Measurements from ENCODE around the gene AIG1. TPM values are rescaled to one million over a fixed set of nuclear protein-coding genes. Genes with fewer than 3 reads are reported as not detected.
A peak's percentile ranks its signal among the peaks of the same experiment; 100 is the strongest.

AIG1 gene
- total RNA-seq, 1 donor from 2014 or later = 32.2 TPM

DNA sequence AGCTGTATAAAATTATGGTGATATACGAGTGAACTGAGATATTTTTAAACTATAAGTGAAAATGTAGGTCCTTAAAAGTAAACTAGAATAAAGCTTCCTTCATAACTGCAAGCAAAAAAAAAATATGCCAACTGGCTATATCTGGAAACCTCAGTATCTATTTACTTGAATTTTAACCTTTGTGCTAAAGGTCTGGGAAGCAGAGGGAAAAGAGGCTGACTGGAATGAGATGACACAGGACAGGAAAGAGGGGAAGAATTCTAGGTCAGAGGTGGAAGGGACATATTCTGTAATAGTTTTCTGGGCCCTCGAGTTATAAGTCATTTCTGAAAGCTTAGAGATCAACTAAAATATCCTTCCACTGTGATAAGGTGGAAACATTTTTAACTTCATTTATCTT, 46.8 kb downstream of the AIG1 start:
- Mint-ChIP-seq H3K9me3 (ENCODE audit: low read depth) (no peaks in the 10 kb centered on the region), H3K27me3 (ENCODE audit: low read depth) (no peaks in the 10 kb centered on the region), H3K4me1 (ENCODE audit: low read depth) (peaks cover 44% of the 10 kb centered on the region), H3K27ac (ENCODE audit: unreplicated experiment) (peak overlapping the region; percentile 58), H3K4me3 (ENCODE audit: unreplicated experiment) (no peak overlapping the region), H3K36me3 (ENCODE audit: low read depth) (peaks cover 3% of the 10 kb centered on the region)
- TF ChIP-seq, protein P1, sequence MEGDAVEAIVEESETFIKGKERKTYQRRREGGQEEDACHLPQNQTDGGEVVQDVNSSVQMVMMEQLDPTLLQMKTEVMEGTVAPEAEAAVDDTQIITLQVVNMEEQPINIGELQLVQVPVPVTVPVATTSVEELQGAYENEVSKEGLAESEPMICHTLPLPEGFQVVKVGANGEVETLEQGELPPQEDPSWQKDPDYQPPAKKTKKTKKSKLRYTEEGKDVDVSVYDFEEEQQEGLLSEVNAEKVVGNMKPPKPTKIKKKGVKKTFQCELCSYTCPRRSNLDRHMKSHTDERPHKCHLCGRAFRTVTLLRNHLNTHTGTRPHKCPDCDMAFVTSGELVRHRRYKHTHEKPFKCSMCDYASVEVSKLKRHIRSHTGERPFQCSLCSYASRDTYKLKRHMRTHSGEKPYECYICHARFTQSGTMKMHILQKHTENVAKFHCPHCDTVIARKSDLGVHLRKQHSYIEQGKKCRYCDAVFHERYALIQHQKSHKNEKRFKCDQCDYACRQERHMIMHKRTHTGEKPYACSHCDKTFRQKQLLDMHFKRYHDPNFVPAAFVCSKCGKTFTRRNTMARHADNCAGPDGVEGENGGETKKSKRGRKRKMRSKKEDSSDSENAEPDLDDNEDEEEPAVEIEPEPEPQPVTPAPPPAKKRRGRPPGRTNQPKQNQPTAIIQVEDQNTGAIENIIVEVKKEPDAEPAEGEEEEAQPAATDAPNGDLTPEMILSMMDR (IDR thresholded peaks at IDR 0.05) = no peak
- no peak for DNase-seq (ENCODE audit: low spot score)

DNA sequence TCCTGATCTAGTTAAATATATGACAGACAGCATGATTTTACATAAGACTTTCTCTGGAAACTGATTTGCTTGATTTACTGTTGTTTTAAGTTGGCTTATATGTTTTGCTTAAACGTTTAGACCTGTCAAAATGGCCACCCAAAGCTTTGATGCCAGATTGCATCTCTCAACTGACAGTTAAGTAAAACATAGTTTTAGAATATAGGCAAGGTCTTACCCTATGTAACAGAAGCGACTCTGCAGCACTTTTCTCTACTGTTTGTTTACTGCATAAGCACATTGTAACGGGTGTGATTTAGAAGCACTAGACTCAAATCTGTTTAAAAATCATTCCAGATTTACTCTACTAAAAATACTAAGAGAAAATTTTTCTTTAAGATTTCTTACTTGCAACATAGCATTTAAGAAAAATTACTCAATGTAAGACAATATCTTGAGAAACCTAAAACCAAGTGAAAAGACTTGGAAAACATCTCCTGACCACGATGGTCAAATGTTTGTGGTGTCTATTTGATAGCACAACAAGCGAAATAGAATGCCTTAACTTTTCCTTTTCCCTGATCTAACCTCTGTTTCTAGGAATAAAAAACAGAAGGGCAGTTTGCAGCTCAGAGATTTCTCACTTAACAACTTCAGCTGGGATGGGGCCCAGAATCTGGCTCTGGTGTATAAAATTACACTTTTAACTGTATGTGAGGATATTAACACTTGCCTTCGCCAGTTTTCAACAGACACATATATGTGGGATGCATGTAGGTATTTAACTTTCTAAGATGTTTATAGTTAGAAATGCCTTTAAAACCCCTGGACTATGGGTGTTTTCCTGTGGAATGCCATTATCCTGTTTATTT, 47.4 kb downstream of the AIG1 start:
- H3K27me3 Mint-ChIP-seq (ENCODE audit: low read depth) = no peaks in the 10 kb centered on the region
- no peak for DNase-seq (ENCODE audit: low spot score)
- H3K4me1 Mint-ChIP-seq (ENCODE audit: low read depth) = peaks cover 44% of the 10 kb centered on the region
- no peak overlapping the region for H3K27ac Mint-ChIP-seq (ENCODE audit: unreplicated experiment)
- peaks cover 3% of the 10 kb centered on the region for H3K36me3 Mint-ChIP-seq (ENCODE audit: low read depth)
- no peaks in the 10 kb centered on the region for H3K9me3 Mint-ChIP-seq (ENCODE audit: low read depth)
- H3K4me3 Mint-ChIP-seq (ENCODE audit: unreplicated experiment) = no peak overlapping the region
- TF ChIP-seq, protein P1 (IDR thresholded peaks at IDR 0.05) = no peak

DNA sequence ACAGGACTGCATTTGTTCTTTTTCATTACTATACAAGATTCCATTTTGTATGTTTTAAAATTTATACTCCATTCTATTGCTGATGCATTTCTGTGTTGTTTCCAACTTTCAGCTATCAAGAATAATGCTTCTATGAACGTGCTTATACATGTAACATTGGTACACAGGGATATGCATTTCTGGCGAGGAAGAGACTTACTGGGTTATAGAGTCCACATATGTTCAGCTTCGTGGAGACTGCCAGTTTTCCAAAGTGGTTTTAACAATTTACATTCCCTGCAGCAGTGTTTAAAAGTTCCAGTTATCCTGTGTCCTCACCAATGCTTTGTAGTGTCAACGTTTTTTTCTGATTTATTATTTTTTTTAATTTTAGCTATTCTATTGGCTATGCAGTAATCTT, 48.5 kb downstream of the AIG1 start:
- Mint-ChIP-seq H3K9me3 (ENCODE audit: low read depth) (no peaks in the 10 kb centered on the region), H3K4me1 (ENCODE audit: low read depth) (peaks cover 44% of the 10 kb centered on the region), H3K27ac (ENCODE audit: unreplicated experiment) (no peak overlapping the region), H3K36me3 (ENCODE audit: low read depth) (peaks cover 3% of the 10 kb centered on the region), H3K27me3 (ENCODE audit: low read depth) (no peaks in the 10 kb centered on the region), H3K4me3 (ENCODE audit: unreplicated experiment) (no peak overlapping the region)
- TF ChIP-seq, protein P1 (IDR thresholded peaks at IDR 0.05) = no peak
- DNase-seq (ENCODE audit: low spot score) = no peak

DNA sequence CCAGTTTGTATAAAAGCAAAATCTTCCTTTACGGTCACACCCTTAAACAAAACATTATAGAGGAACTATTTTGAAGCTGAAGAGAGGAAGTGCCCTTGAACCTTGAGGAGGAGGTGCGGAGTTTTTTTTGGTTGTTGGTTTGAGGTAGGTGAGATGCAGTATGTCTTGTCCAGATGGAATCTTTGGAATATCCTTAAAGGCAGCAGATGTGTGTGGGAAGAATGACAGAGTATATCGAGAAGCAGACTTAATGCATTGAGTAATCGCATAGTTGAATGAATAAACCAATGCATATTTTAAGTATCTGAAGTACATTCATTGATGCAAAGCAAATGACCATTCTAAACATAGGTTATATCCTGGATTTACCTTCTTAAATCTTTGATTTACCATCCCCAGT, 49.9 kb downstream of the AIG1 start:
- Mint-ChIP-seq H3K4me1 (ENCODE audit: low read depth) (peaks cover 44% of the 10 kb centered on the region), H3K27me3 (ENCODE audit: low read depth) (no peaks in the 10 kb centered on the region), H3K36me3 (ENCODE audit: low read depth) (peaks cover 3% of the 10 kb centered on the region), H3K4me3 (ENCODE audit: unreplicated experiment) (peak overlapping the region; percentile 7), H3K27ac (ENCODE audit: unreplicated experiment) (peak overlapping the region; percentile 78), H3K9me3 (ENCODE audit: low read depth) (no peaks in the 10 kb centered on the region)
- no peak for DNase-seq (ENCODE audit: low spot score)
- TF ChIP-seq, protein P1 (IDR thresholded peaks at IDR 0.05) = no peak

DNA sequence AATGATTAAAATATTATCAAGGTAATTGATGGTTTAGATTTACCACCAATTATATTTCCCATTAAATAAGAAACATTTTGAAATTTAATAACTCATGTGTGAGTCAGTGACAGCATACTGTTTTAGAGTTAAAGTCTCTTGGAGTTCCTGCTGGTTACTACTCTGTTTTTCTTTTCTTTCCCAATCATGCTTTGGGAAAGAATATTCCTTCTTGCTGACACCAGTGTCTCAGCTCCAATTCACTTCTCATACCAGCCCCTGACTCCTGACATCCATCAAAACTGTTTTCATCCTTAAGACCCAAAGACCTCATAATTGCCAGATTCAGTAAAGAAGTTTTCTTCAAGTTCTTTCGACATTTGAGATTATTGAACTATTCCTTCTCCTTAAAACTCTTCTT, 50.3 kb downstream of the AIG1 start:
- peaks cover under 1% of the 10 kb centered on the region for H3K36me3 Mint-ChIP-seq (ENCODE audit: low read depth)
- H3K27ac Mint-ChIP-seq (ENCODE audit: unreplicated experiment) = peak overlapping the region; percentile 20
- no peaks in the 10 kb centered on the region for H3K9me3 Mint-ChIP-seq (ENCODE audit: low read depth)
- no peaks in the 10 kb centered on the region for H3K27me3 Mint-ChIP-seq (ENCODE audit: low read depth)
- no peak overlapping the region for H3K4me3 Mint-ChIP-seq (ENCODE audit: unreplicated experiment)
- DNase-seq (ENCODE audit: low spot score) = no peak
- H3K4me1 Mint-ChIP-seq (ENCODE audit: low read depth) = peaks cover 44% of the 10 kb centered on the region
- TF ChIP-seq, protein P1 (IDR thresholded peaks at IDR 0.05) = no peak

Data from chondrocyte (in vitro differentiated cells).